Fibroblast of skin of left biceps (primary cell): Measurements from ENCODE around the gene EML2.
"Not testable (repeated sequence)": the region's sequence is repeated elsewhere in the genome, so short reads cannot be mapped to it uniquely, and the experiment has no call there.

ENCODE experiments used
- DNase-seq, 2 experiments: peaks; one replicate each; pipeline ENCODE4 v3.0.0-alpha.2; 2013; ENCODE audit warnings: low read depth in 2 of 2

Gene EML2

DNA sequence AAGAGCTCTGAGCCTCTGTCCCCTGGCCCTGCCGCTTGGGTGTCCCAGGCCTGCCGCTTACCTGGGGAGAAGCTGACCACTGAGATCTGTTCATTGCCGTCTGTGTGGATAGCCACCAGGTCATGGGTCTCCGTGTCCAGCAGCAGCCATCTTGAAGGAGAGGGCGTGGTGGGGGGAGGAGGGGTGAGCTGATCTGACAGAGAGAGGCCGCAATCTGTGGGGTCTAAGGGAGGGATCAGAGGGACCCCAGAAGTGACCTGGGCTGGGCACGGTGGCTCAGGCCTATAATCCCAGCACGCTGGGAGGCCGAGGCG is 22.5 kb downstream of the EML2 start:
- DNase-seq, result no peak

DNA sequence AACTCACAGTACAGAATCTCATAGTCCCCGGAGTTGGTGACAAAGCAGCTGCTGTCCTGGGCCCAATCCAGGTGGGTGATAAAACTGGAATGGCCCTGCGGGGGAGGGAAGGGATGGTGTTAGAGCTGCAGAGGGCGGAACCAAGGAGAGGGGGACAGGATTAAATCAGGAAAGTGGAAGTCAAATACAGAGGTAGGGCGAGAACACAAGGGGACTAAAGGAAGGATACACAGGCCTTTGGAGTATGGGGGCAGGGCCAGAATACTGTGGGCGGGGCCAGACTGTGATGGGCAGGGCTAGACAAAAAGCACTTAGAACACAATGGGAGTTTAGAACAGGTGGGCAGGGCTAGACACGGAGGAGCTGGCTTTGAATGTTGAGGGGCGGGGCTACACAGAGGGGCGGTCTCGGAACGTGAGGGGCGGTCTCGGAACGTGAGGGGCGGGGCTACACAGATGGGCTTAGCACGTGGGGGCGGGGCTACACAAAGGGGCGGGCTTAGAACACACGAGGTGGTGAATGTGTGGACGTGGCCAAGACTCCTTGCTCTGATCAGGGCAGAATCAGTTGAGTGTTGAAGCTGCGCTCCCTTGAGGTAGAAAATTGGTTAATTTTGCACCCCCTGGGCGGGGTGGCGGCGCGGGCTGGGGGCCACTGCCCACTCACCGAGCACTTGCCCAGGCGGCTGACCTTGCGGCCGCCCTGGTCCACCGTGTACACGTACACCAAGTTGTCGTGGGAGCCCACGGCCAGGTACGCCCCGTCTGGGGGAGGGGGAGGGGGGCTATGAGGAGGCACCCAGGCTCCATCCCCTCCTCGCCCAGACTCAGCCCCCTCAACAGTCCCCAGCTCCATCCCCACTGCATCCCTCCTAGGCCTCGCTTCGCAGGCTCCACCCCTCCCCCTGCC is 23.1 kb downstream of the EML2 start:
- peak; percentile 71 to 73 for DNase-seq

DNA sequence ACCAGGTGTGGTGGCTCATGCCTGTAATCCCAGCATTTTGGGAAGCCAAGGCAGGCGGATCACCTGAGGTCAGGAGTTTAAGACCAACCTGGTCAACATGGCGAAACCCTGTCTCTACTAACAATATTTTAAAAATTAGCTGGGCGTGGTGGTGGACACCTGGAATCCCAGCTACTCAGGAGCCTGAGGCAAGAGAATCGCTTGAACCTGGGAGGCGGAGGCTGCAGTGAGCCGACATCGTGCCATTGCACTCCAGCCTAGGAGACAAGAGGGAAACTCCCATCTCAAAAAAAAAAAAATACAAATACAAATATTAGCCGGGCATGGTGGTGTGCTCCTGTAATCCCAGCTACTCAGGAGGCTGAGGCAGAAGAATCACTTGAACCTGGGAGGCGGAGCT is 24.1 kb downstream of the EML2 start:
- not testable (repeated sequence) for DNase-seq

DNA sequence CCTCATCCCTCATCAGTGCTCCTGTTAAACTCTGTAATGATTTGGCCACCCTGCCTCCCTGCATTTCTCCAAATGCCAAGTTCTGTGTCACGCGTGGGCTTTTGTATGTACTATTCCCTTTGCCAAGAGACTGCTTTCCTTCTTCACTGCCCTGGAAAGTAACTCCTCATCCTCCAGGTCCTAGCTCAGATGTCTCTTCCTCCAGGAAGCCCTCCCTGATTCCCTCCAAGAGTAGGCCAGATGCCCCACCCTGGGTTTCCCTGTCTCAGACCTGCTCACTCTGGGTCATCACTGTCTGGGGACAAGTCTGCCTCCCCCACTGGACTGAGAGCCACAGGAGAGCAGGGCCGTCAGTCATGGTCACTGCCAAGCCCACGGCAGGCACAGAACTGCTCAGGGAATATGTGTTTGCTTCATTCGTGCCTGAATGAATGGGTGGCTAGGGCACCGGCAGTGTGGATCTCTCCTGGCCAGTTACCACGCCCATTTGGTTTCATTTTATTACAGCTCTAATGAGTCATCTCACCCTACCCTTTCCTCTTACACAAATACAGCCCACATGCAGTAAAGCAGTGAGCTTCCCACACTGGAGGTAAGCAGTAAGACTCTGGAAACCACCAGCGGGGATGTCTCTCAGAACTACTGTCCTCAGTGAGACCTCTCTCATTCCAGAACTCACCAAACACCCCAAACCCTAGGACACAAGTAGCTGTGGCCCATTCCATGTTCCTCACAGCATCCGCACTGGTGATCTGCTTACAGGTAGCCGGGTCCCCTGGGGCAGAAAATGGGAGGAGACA is 25.1 kb downstream of the EML2 start:
- peak; percentile 32 to 37 for DNase-seq

DNA sequence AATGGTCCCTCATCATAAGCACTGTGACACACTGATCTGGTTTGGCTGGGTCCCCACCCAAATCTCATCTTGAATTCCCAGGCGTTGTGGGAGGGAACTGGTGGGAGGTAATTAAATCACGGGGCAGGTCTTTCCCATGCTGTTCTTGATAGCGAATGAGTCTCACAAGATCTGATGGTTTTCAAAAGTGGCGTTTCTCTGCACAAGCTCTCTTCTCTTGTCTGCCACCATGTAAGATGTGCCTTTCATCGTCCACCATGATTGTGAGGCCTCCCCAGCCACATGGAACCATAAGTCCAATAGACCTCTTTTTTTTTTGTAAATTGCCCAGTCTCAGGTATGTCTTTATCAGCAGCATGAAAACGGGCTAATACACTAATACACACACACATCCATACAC is 30.2 kb downstream of the EML2 start:
- DNase-seq, result no peak

DNA sequence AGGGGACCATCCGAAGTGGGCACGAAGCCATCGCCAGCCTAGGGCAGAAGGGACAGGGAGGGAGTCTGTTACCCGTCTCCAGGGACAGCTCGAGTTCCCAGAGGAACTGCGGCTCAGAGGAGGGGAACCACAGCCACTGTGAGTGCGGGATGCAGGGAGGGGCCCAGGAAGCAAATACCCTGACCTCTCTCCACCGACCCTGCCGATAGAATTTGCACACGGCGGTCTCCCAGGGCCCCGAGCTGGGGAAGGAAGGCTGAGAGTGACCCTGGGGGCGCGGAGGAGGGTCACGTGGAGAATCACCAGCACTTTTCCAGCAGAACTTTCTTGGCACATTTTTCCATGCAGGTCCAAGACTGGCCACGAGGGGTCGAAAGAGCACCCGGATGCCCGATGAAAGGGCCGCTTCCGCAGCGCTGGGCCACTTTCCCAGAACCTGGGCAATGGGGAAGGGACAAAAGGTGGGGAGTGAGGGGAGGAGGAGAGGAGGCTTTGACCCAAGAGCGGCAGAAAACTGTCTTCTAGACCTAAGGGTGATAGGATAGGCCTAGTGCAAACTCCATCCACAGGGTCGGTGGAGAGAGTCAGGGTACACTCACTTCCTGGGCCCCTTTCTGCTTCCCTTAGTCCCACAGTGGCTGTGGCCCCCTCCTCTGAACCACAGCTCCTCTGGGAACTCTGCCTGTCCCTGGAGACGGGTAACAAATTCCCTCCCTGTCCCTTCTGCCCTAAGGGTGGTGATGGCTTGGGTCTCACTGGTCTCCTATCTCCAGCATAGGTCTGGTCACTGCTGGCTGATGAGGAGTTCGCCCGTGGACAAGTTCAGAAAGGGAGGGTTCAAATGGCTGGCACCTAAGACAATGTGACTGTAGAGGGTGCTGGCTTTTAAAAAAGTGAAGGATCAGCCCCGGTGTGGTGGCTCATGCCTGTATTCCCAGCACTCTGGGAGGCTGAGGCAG is 31.8 kb downstream of the EML2 start:
- DNase-seq, result peak in 1 of 2 experiments; percentile 27

DNA sequence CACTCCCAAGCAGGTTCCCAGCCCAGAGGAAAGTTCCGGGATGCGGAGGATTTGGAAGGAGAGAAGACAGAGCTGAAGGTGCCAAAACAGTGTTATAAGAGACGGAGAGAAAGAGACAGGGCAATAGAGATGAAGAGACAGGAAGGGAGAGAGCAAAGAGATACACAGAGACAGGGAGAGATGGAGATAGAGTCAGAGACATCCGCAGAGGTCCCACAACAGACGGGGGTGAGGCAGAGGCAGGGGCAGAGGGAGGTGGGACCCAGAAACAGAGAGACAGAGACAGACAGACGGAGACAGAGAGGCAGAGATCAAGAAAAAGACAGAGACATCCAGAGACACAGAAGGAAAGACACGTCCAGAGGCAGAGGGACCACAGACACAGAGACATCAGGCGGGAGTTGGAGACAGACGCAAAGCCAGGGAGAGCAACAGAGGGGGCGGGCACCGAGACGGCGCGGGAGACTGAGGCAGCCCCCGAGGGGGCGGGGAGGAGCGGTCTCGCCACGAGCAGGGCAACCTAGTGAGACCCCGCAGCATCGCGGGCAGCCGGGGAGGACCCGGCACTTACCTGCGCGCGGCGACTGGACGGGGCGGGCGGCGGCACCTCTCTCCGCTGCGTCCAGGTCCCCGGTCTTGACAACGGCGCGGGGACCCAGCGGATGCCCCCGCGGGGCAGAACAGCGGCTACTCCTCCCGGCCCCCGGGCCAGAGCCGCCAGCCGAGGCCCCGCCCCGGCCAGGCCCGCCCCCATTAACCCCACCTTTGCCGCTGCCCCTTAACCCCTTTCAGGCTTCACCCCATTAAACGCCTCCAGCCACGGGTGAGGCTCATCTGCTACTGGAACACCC is 37.4 kb downstream of the EML2 start, which contains the start of gene GPR4:
Gene GPR4 (minus strand): TSS at position 689 of the 851 bp plus-strand sequence. CDS start 10,346 bp downstream, outside the sequence.
- DNase-seq, result no peak

DNA sequence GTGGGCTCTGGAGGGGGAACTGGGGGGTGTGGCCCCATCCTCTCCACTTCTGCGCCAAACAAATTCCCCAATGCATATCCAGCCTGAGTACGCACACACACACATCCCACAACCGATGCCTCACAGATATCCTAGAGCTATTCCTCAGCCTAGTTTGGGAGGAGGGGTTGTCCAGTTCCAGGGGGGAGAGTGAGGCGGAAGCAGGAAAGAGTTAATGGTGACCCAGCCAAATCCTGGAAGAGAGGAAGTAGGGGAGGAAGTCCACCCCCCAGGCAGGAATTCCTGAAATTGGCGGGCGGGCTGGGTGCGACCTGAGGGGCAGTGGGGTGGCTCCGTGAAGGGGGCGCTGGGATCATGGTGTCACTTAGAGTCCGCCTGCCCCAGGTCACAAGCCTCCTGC is 38.1 kb downstream of the EML2 start:
- no peak for DNase-seq

DNA sequence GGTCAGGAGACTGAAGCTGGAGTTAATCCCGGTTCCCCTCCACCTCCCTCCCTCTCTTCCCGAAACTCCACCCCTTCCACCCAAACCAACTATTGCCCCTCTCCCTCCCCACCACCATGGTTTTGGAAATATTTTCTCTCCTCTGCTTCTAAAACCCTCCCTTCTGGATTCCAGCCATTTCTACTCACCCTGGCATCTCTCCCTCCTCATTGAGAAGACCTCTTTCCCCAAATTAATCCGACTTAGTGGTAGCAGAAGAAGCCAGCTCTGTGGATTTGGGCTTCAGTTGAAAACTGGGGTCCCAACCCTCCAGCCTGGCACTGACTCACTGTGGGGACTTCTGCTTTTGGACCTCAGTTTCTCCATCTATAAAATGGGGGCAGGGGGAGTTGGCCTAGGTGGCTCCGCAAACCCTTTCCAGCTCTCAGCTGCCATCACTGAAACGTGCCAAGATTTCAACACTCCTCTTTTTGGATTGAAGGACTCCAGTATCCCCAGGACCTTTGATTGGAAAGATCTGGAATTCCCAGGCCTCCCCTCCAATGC is 38.8 kb downstream of the EML2 start:
- no peak for DNase-seq

DNA sequence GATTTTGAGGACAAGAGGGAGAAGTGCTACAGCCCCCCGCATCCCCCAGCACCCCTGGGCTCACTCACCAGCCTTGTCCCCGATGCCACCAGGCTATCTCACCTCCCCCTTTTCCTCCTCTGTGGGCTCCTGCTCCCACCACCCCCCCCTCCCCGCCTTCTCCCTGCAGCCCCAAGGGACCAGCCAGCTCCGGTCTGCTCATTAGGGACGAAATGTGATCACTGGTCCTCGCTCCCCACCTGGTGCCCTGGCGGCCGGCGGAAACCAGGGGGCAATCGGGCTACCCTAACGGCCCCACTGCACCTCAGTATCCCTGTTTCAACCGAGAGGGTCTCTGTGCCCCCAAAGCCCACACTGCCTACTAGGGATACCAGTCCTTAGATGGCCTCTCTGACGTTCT is 39.9 kb downstream of the EML2 start:
- DNase-seq, result no peak

DNA sequence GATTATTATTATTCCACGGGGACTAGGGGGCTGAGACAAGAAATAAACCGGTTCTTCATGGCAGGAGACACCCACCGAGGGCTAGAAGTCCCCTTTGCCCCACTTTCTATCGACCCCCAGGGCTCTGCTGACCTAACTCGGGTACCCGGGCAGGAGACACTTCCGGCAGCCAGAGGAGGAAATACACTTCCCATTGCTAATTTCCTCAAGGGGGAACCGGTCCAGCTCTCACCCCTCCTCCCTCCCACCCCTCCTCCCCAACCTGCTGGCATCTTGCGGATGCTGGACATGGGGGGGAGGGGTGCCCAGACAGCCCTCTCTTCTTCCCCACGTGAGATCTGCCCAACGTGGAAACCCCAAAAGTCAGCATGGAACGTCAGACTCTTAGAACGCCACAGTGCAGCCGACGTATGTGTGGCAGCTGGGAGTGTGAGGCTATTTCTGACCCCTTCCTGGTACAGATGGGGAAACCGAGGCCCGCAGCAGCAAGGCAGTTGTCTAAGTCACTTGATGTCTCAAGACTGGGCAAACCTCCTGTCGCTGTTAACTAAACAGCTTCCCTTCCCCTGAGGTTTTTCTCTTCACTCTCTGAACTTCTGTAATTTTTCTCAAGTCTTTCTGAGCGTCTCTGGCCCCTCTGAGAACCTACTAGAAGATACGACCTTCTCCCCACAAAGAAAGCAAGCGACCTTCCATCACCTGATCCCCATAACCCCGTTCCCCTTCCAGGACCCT is 40.8 kb downstream of the EML2 start:
- DNase-seq, result no peak

DNA sequence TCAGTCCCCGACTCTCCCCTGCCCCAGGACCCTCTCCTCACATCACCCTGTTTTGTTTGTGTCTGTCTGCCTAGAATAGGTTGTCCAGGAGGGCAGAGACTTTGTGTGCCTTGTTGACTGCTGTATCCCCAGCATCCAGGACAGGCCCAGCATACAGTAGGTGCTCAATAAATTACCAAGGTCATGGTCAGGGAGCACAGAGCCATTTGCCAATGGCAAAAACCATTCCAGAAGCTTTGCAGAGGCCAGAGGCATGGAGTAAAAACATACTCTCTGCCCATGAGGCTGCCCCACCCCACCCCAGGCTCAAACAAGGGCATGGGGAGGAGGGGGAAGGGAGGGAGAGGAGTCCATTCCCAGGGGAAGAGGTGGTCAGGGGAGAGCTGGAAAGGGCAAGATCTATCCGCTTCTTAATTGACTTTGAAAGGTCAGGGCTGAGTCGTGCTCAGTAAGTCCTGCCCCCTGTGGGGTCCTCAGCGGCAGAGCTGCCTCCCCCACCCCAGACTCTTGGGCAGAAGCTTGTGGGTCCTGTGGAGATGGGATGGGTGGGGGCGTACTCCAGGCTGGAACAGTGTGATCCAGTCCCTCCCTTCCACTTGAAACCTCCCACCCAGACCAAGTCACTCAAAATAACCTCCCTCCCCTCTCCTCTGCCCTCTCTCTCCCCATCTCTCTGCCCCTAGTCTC is 41.6 kb downstream of the EML2 start:
- no peak for DNase-seq

DNA sequence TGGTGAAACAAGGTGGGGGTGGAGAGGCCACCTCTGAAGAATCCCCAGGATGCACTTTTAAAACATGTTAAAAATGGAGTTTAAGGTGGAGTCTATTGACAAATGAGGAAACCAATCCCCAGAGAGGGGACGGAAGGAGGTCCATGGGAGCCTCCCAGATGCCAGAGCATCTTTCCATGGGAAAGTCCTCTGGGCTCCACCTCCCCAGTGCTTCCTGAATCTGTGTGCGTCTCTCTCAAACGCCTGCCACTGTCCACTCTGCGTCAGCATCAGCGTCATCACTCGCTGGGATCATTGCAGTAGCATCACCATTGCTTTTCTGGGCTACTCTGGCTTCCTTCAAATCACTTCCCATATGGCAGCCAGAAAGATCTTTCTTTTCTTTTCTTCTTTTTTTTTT is 43.4 kb downstream of the EML2 start:
- no peak for DNase-seq

DNA sequence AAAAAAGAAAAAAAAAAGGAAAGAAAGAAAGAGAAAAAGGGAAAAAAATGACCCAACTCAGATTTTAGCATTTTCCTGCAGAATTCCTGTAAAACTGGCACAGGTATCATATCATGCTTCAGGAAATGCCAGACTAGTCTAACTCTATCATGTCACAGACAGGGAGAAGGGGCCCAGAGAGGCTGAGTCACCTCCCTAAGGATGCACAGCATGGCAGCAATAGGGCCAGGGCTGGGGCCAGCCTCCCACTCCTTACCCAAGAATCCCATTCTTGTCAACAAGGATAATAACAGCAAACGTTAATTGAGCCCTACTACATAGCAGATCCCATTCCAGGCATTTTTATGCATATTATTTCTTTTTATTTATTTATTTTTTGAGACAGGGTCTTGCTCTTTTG is 45.7 kb downstream of the EML2 start:
- DNase-seq, result no peak

DNA sequence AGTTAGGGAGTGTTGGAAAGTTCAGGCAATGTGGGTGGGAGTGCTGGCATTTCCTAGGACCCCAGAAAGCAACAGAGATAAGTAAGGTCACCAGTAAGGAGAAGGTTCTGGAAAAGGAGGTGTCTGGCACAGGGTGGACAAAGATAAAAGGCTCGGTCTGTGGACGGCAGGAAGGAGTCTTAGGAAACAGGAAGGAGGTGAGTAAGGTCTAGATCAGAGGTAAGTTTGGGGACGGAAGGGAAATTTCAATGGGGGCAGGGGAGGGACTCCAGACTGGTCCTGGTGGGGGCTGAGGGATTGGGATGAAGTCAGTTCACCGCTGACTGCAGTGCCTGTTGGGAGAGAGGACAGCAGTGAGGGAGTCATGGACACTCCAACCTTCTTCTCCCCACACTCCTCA is 46.8 kb downstream of the EML2 start:
- no peak for DNase-seq

DNA sequence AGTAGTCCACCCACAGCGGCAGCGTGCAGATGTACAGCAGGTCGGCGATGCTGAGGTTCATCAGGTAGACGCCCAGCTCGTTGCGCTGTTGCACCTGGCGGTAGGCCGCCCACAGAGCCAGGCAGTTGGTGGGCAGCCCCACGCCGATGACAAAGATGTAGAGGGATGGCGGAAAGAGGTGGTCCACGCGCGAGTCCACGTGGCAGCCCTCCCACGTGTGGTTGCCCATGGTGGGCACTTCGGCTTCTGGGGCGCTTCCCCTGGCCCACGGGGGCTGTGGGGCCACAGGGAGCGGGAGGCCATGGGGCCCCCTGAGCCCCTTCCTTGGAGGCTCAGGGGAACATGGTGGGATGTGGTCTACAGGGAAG is 47.6 kb downstream of the EML2 start:
- no peak for DNase-seq

DNA sequence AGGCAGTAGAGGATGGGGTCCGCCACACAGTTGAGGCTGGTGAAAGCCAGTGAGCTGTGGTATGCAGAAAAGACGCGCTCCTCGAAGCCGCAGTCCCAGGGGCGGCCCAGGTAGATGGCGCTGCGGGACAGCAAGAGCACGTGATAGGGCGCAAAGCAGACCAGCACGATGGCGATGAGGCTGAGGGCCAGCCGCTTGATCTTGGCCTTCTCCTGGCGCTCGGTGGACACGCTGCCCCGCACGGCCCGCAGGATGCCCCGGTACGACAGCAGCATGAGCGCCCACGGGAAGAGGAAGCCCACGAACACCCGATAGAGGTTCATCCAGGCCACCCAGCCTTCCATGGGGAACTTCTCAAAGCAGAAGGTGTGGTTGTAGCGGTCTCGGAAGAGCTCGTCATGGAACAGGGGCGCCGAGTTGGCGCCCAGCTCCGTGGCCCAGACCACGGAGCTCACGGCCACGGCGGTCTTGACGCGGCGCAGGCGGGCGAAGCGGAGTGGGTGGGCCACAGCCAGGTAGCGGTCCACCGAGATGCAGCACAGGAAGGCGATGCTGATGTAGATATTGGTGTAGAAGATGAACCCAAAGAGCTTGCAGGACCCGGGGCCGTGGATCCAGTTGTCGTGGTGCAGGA is 48.1 kb downstream of the EML2 start:
- DNase-seq, result no peak

DNA sequence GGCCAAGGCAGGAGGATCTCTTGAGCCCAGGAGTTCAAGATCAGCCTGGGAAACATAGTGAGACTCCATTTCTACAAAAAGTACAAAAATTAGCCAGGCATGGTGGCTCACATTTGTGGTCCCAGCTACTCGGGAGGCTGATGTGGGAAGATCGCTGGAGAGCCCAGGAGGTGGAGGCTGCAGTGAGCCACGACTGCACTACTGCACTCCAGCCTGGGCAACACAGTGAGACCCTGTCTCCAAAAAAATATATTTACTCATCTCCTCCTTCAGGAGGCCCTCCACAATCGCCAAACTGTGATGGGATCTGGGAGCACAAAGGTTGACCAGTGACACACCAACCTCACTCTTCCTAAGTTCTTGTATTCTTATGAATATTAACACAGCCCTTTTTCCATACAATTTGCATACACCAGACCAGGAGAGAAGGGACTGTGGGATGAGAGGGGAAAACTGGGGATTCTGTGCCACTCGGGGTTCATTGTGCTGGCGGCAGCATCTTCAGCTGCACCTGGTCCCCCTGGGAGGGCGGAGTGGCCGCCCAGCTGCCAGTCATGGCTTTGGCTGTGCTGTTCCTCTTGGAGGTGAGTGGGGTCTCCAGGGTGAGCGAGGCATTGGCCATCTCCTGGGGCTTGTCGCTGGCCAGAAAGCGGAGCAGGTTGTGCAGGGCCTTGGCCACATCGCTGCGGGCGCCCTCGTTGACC is 48.7 kb downstream of the EML2 start:
- no peak for DNase-seq
